Muscle of back (tissue), 11 donors: ENCODE measurements around the gene MRPL38. TPM values are rescaled to one million over a fixed set of nuclear protein-coding genes. Genes with fewer than 3 reads are reported as not detected.
A peak's percentile ranks its signal among the peaks of the same experiment; 100 is the strongest.
"Not testable (repeated sequence)": the region's sequence is repeated elsewhere in the genome, so short reads cannot be mapped to it uniquely, and the experiment has no call there.

ENCODE experiments used
- DNase-seq, 3 donors: peaks; one replicate each; pipeline versions ENCODE4 v3.0.0 to v3.0.0-alpha.2; 2013
- polyA plus RNA-seq, 10 donors: library from polyadenylated mRNA; unstranded; fragments of 120-200 nt; gene quantifications; one replicate each; pipeline ENCODE4 v1.2.1, GENCODE V29; 2013; ENCODE audit not compliant: insufficient read length in 10 of 10

Gene MRPL38
- polyA plus RNA-seq, 10 donors: 52.9 to 67.8 (median 63.9) TPM

GRCh38 chr17:75855310-75856061, 49.2 kb downstream of the MRPL38 start, which contains the start of gene WBP2:
TSS of gene WBP2 (minus strand) at chr17:75855335. CDS start at chr17:75855297, 38 bp downstream.
- DNase-seq: peak; percentile 100

GRCh38 chr17:75854881-75855309, 49.8 kb downstream of the MRPL38 start:
- DNase-seq: no peak

DNA sequence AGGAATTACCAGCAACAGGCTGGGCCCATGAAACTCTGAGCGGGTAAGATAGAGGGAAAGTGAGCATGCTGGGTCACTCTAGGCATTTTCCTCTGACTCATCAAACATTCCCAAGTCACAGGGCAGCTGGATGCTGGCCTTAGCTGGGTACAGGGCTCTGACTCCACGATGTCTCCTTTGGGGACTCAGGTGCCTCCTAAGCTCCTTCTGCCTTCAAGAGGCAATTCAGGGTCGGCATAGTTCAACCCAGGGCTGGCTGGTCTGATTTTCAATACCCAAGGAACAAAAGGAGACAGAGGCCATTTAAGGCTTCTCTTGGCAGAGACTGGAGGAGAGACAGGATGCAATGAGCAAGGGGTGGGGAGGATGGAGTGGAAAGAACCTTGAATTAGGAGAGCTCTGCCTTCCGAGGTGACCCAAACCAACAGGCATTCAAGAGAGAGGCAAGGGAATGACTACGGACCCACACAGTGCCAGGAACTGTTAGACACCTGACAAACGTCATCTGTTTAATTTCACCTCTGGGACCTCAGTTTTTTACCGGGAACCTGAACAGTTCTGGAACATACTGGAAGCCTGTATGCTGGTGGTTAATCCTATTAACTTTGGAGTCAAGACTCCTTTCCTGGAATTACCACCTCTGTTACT, 50.5 kb downstream of the MRPL38 start:
- peak in 1 of 3 donors; percentile 50 for DNase-seq

DNA sequence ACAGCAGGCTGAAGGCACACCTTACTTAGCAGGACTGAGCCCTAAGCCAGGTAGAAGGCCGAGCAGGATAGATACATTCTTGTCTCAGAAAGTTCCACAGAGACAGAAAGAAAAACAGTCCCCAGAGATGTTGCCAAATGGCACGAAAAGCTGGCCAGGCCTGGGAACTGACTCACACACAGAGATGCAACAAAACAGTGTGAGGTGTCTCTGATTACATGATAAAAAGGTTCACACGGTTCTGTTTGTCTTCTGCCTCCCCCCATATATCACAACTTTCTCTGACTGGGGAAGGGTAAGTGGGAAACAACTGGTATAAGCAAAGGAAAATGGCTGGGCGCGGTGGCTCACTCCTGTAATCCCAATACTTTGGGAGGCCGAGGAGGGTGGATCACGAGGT, 51.3 kb downstream of the MRPL38 start:
- no peak for DNase-seq

DNA sequence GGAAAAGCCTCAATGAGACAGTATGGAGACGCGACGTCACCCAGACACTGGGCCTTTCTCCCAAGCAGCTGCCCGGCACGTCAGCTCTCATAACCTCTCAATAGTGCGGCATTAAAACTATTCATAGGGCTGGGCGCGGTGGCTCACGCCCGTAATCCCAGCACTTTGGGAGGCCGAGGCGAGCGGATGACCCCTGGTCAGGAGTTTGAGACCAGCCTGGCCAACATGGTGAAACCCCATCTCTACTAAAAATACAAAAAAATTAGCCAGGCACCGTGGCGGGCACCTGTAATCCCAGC, 53.0 kb downstream of the MRPL38 start:
- not testable (repeated sequence) for DNase-seq

DNA sequence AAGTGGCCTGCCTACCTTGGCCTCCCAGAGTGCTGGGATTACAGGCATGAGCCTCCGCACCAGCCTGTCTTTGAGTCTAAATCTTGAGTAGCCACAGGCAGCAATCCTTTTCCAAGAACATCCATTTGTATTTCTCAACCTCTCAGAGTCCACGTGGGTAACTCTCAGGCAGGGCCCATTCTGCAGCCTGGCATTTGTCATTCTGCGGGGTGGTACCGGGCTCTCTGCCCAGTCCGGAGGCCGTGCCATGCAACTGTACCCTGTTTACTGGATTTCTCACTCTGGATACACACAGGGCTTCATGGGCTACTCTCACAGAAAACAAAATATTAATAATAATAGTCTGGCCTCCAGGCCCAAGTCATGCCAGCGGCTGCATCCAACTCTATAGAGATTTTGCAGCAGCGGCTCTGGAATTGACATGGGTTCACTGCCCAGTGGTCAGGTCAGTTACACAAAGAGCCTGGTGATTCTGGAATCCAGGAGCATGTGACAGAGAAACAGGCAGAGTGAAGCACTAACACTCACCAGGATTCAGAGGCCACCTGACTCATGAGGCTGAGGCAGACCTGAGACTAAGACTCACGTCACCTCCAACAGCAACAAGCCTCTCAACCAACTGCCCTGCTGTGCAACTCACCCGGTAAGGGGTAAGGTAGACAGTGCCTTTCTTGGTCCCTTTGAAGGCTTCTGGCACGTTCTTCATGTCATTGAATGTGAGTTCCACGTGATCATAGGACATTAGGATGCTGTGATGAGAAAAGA, 53.6 kb downstream of the MRPL38 start:
- no peak for DNase-seq

- DNase-seq: no peak
These were observed 55.0 kb downstream of the MRPL38 start for GRCh38 chr17:75849724-75850123.

- no peak for DNase-seq
These were observed 55.4 kb downstream of the MRPL38 start for GRCh38 chr17:75849279-75849646.

Other genes starting within 250 kb of the MRPL38 start
- gene RECQL5, start 237.7 kb downstream of the MRPL38 start, polyA plus RNA-seq: 10 to 100 TPM in 9 of 10 donors, 1 to 10 TPM in 1; 9.6 to 20.9 (median 14.1) TPM
- gene SAP30BP, start 237.5 kb downstream of the MRPL38 start, polyA plus RNA-seq: 10 to 100 TPM; 61.2 to 83.6 (median 71.5) TPM
- gene ITGB4, start 183.4 kb downstream of the MRPL38 start, polyA plus RNA-seq: 10 to 100 TPM in 2 of 10 donors, 1 to 10 TPM in 8; 3.2 to 17.2 (median 5.4) TPM
- 10 to 100 TPM; 15.0 to 40.9 (median 25.4) TPM for gene GALK1, start 139.7 kb downstream of the MRPL38 start, polyA plus RNA-seq
- gene UNK, start 120.1 kb downstream of the MRPL38 start, polyA plus RNA-seq: 10 to 100 TPM; 19.7 to 29.9 (median 24.9) TPM
- gene UNC13D, start 60.5 kb downstream of the MRPL38 start, polyA plus RNA-seq: 1 to 10 TPM; 2.5 to 6.8 (median 4.3) TPM
- gene WBP2, start 49.5 kb downstream of the MRPL38 start, polyA plus RNA-seq: 10 to 100 TPM; 46.3 to 57.8 (median 51.4) TPM
- gene TRIM47, start 26.3 kb downstream of the MRPL38 start, polyA plus RNA-seq: 10 to 100 TPM; 15.3 to 27.2 (median 21.3) TPM
- 10 to 100 TPM in 9 of 10 donors, 1 to 10 TPM in 1; 9.2 to 20.8 (median 13.9) TPM for gene TRIM65, start 7.9 kb downstream of the MRPL38 start, polyA plus RNA-seq
- gene FBF1, start 36.2 kb upstream of the MRPL38 start, polyA plus RNA-seq: 1 to 10 TPM; 3.1 to 7.9 (median 6.2) TPM
- 10 to 100 TPM; 14.2 to 22.4 (median 18.5) TPM for gene ACOX1, start 74.3 kb upstream of the MRPL38 start, polyA plus RNA-seq
- gene TEN1, start 74.4 kb upstream of the MRPL38 start, polyA plus RNA-seq: 10 to 100 TPM in 9 of 10 donors, 1 to 10 TPM in 1; 8.5 to 20.2 (median 14.0) TPM
- 10 to 100 TPM in 1 of 10 donors, 1 to 10 TPM in 9; 3.9 to 12.1 (median 7.1) TPM for gene CDK3, start 96.0 kb upstream of the MRPL38 start, polyA plus RNA-seq
- gene EVPL, start 122.4 kb upstream of the MRPL38 start, polyA plus RNA-seq: 10 to 100 TPM in 2 of 10 donors, under 1 TPM in 7, not detected in 1; 0.11 to 12.4 (median 0.18) TPM
- 10 to 100 TPM; 62.0 to 92.5 (median 78.8) TPM for gene SRP68, start 167.6 kb upstream of the MRPL38 start, polyA plus RNA-seq
- gene GALR2, start 169.9 kb upstream of the MRPL38 start, polyA plus RNA-seq: not detected
- gene ZACN, start 174.3 kb upstream of the MRPL38 start, polyA plus RNA-seq: 10 to 100 TPM in 3 of 10 donors, 1 to 10 TPM in 7; 1.7 to 17.8 (median 6.9) TPM
- 100 to 1,000 TPM in 1 of 10 donors, 10 to 100 TPM in 9; 63.9 to 103 (median 82.0) TPM for gene EXOC7, start 198.9 kb upstream of the MRPL38 start, polyA plus RNA-seq
- gene FOXJ1, start 236.4 kb upstream of the MRPL38 start, polyA plus RNA-seq: under 1 TPM in 7 of 10 donors, not detected in 3; 0.05 to 0.41 (median 0.12) TPM